Measurements from ENCODE around the gene ALDOA. TPM values are rescaled to one million over a fixed set of nuclear protein-coding genes. Genes with fewer than 3 reads are reported as not detected.
A peak's percentile ranks its signal among the peaks of the same experiment; 100 is the strongest.

Gene ALDOA
- total RNA-seq, 1 experiment from 2014 or later = 1,486 TPM

GRCh38 chr16:30060836-30061554, 4.6 kb upstream of the ALDOA start:
- H3K4me1 ChIP-seq (ENCODE audit: low read length) = peaks cover 33% of the 10 kb centered on the region
- H3K36me3 ChIP-seq (ENCODE audit: insufficient read depth, low read length) = peaks cover 3% of the 10 kb centered on the region
- H2AFZ ChIP-seq (ENCODE audit: low read length) = no peak overlapping the region
- H3K27ac ChIP-seq (ENCODE audit: low read length) = peak overlapping the region; percentile 36; the same call in 1 of the 2 replicates
- no peaks in the 10 kb centered on the region for H3K27me3 ChIP-seq (ENCODE audit: low read length)
- H3K4me3 ChIP-seq (ENCODE audit: low read length) = no peak overlapping the region
- no peaks in the 10 kb centered on the region for H3K9me2 ChIP-seq (replicated peaks; ENCODE audit: insufficient read depth, low read length)
- H3K4me2 ChIP-seq (ENCODE audit: low read depth, low read length, poor library complexity, severe bottlenecking) = peak overlapping the region; percentile 5
- peaks cover 13% of the 10 kb centered on the region for H3K79me2 ChIP-seq (ENCODE audit: low read length)
- H3K9me3 ChIP-seq (ENCODE audit: low read length) = no peaks in the 10 kb centered on the region
- DNase-seq = no peak
- H4K20me1 ChIP-seq (ENCODE audit: insufficient read depth, low read depth, low read length) = peaks cover 4% of the 10 kb centered on the region
- 0 out of 2 replicates have a peak overlapping the region, but pooled peaks have one; percentile 28 for H3K9ac ChIP-seq (ENCODE audit: low read length)

GRCh38 chr16:30063278-30063892, 2.2 kb upstream of the ALDOA start:
- DNase-seq = no peak
- H2AFZ ChIP-seq (ENCODE audit: low read length) = no peak overlapping the region; the same call in 1 of the 2 replicates
- peak overlapping the region; percentile 99 for H3K4me3 ChIP-seq (ENCODE audit: low read length)

GRCh38 chr16:30063893-30064728, 1.4 kb upstream of the ALDOA start:
- Histone ChIP-seq H3K9me3 (ENCODE audit: low read length) (no peaks in the 10 kb centered on the region), H3K9me2 (replicated peaks; ENCODE audit: insufficient read depth, low read length) (no peaks in the 10 kb centered on the region), H3K4me3 (ENCODE audit: low read length) (peak overlapping the region; percentile 99), H3K4me1 (ENCODE audit: low read length) (peaks cover 51% of the 10 kb centered on the region), H4K20me1 (ENCODE audit: insufficient read depth, low read depth, low read length) (peaks cover 30% of the 10 kb centered on the region), H3K27ac (ENCODE audit: low read length) (peak overlapping the region; percentile 95), H3K4me2 (ENCODE audit: low read depth, low read length, poor library complexity, severe bottlenecking) (peak overlapping the region; percentile 85), H2AFZ (ENCODE audit: low read length) (no peak overlapping the region; the same call in 1 of the 2 replicates), H3K9ac (ENCODE audit: low read length) (peak overlapping the region; percentile 95), H3K79me2 (ENCODE audit: low read length) (peaks cover 31% of the 10 kb centered on the region), H3K36me3 (ENCODE audit: insufficient read depth, low read length) (peaks cover 31% of the 10 kb centered on the region), H3K27me3 (ENCODE audit: low read length) (no peaks in the 10 kb centered on the region)
- peak; percentile 92 for DNase-seq

More at GRCh38 chr16:30063278-30063892, 2.2 kb upstream of the ALDOA start:
- Histone ChIP-seq H3K79me2 (ENCODE audit: low read length) (peaks cover 31% of the 10 kb centered on the region), H3K9me2 (replicated peaks; ENCODE audit: insufficient read depth, low read length) (no peaks in the 10 kb centered on the region), H3K4me2 (ENCODE audit: low read depth, low read length, poor library complexity, severe bottlenecking) (peak overlapping the region; percentile 85), H3K27ac (ENCODE audit: low read length) (peak overlapping the region; percentile 95), H3K4me1 (ENCODE audit: low read length) (peaks cover 49% of the 10 kb centered on the region), H3K9ac (ENCODE audit: low read length) (peak overlapping the region; percentile 95), H3K36me3 (ENCODE audit: insufficient read depth, low read length) (peaks cover 24% of the 10 kb centered on the region), H3K27me3 (ENCODE audit: low read length) (no peaks in the 10 kb centered on the region), H4K20me1 (ENCODE audit: insufficient read depth, low read depth, low read length) (peaks cover 24% of the 10 kb centered on the region), H3K9me3 (ENCODE audit: low read length) (no peaks in the 10 kb centered on the region)

GRCh38 chr16:30064729-30065101, 845 bp upstream of the ALDOA start:
- Histone ChIP-seq H3K79me2 (ENCODE audit: low read length) (peaks cover 31% of the 10 kb centered on the region), H3K27ac (ENCODE audit: low read length) (peak overlapping the region; percentile 95), H3K4me2 (ENCODE audit: low read depth, low read length, poor library complexity, severe bottlenecking) (peak overlapping the region; percentile 85), H3K9me2 (replicated peaks; ENCODE audit: insufficient read depth, low read length) (no peaks in the 10 kb centered on the region), H3K4me3 (ENCODE audit: low read length) (peak overlapping the region; percentile 99), H3K27me3 (ENCODE audit: low read length) (no peaks in the 10 kb centered on the region), H3K4me1 (ENCODE audit: low read length) (peaks cover 55% of the 10 kb centered on the region), H3K36me3 (ENCODE audit: insufficient read depth, low read length) (peaks cover 37% of the 10 kb centered on the region), H2AFZ (ENCODE audit: low read length) (no peak overlapping the region), H3K9me3 (ENCODE audit: low read length) (no peaks in the 10 kb centered on the region), H4K20me1 (ENCODE audit: insufficient read depth, low read depth, low read length) (peaks cover 36% of the 10 kb centered on the region), H3K9ac (ENCODE audit: low read length) (peak overlapping the region; percentile 95)
- no peak for DNase-seq

- peak; percentile 67 for DNase-seq
- H3K4me2 ChIP-seq (ENCODE audit: low read depth, low read length, poor library complexity, severe bottlenecking) = peak overlapping the region; percentile 85
- peaks cover 31% of the 10 kb centered on the region for H3K79me2 ChIP-seq (ENCODE audit: low read length)
- no peaks in the 10 kb centered on the region for H3K9me3 ChIP-seq (ENCODE audit: low read length)
- H3K27me3 ChIP-seq (ENCODE audit: low read length) = no peaks in the 10 kb centered on the region
- peaks cover 46% of the 10 kb centered on the region for H3K4me1 ChIP-seq (ENCODE audit: low read length)
- H3K9ac ChIP-seq (ENCODE audit: low read length) = peak overlapping the region; percentile 99
- H3K36me3 ChIP-seq (ENCODE audit: insufficient read depth, low read length) = peaks cover 50% of the 10 kb centered on the region
- peak overlapping the region; percentile 99 for H3K4me3 ChIP-seq (ENCODE audit: low read length)
- H4K20me1 ChIP-seq (ENCODE audit: insufficient read depth, low read depth, low read length) = peaks cover 38% of the 10 kb centered on the region
- H2AFZ ChIP-seq (ENCODE audit: low read length) = no peak overlapping the region
- H3K9me2 ChIP-seq (replicated peaks; ENCODE audit: insufficient read depth, low read length) = no peaks in the 10 kb centered on the region
- H3K27ac ChIP-seq (ENCODE audit: low read length) = peak overlapping the region; percentile 95
Measured at GRCh38 chr16:30065943-30066760, 592 bp downstream of the ALDOA start.

GRCh38 chr16:30066761-30067583, 1.4 kb downstream of the ALDOA start:
- Histone ChIP-seq H3K27me3 (ENCODE audit: low read length) (no peaks in the 10 kb centered on the region), H3K9me3 (ENCODE audit: low read length) (no peaks in the 10 kb centered on the region), H3K4me3 (ENCODE audit: low read length) (peak overlapping the region; percentile 99), H3K4me2 (ENCODE audit: low read depth, low read length, poor library complexity, severe bottlenecking) (peak overlapping the region; percentile 85), H3K4me1 (ENCODE audit: low read length) (peaks cover 42% of the 10 kb centered on the region), H3K27ac (ENCODE audit: low read length) (peak overlapping the region; percentile 95), H3K9me2 (replicated peaks; ENCODE audit: insufficient read depth, low read length) (no peaks in the 10 kb centered on the region), H2AFZ (ENCODE audit: low read length) (no peak overlapping the region), H3K9ac (ENCODE audit: low read length) (peak overlapping the region; percentile 99), H3K79me2 (ENCODE audit: low read length) (peaks cover 31% of the 10 kb centered on the region), H3K36me3 (ENCODE audit: insufficient read depth, low read length) (peaks cover 58% of the 10 kb centered on the region), H4K20me1 (ENCODE audit: insufficient read depth, low read depth, low read length) (peaks cover 38% of the 10 kb centered on the region)
- no peak for DNase-seq

GRCh38 chr16:30067584-30067916, 2.0 kb downstream of the ALDOA start:
- Histone ChIP-seq H3K4me1 (ENCODE audit: low read length) (peaks cover 42% of the 10 kb centered on the region), H4K20me1 (ENCODE audit: insufficient read depth, low read depth, low read length) (peaks cover 38% of the 10 kb centered on the region), H3K79me2 (ENCODE audit: low read length) (peaks cover 31% of the 10 kb centered on the region), H2AFZ (ENCODE audit: low read length) (no peak overlapping the region), H3K9ac (ENCODE audit: low read length) (no peak overlapping the region), H3K27me3 (ENCODE audit: low read length) (no peaks in the 10 kb centered on the region), H3K27ac (ENCODE audit: low read length) (peak overlapping the region; percentile 95), H3K9me2 (replicated peaks; ENCODE audit: insufficient read depth, low read length) (no peaks in the 10 kb centered on the region), H3K4me3 (ENCODE audit: low read length) (peak overlapping the region; percentile 99; the same call in 1 of the 2 replicates), H3K4me2 (ENCODE audit: low read depth, low read length, poor library complexity, severe bottlenecking) (peak overlapping the region; percentile 85), H3K36me3 (ENCODE audit: insufficient read depth, low read length) (peaks cover 62% of the 10 kb centered on the region), H3K9me3 (ENCODE audit: low read length) (no peaks in the 10 kb centered on the region)
- DNase-seq = no peak

All from Karpas-422 (cell line).